Ovary (tissue), 9 donors: ENCODE measurements around the gene POU2F3. TPM values are rescaled to one million over a fixed set of nuclear protein-coding genes. Genes with fewer than 3 reads are reported as not detected.

Experiments
- DNase-seq, 5 donors: peaks; one replicate each; pipeline ENCODE4 v3.0.0-alpha.2; 2019 to 2020
- H3K27ac ChIP-seq, 2 donors: fragments of 200-600 bp; one replicate each; pipeline versions ENCODE4 v1.5.1 to v1.8.0; 2019 to 2022
- H3K27me3 ChIP-seq: fragments of 200-600 bp; one replicate; pipeline ENCODE4 v1.8.0; 2022
- H3K36me3 ChIP-seq: fragments of 200-600 bp; sonication (generic); one replicate; pipeline ENCODE4 v1.5.1; 2019
- H3K4me1 ChIP-seq: one replicate; pipeline ENCODE4 v1.8.1; 2013; ENCODE audit warnings: mild to moderate bottlenecking, moderate library complexity; ENCODE audit not compliant: insufficient read depth
- H3K4me3 ChIP-seq: fragments of 200-600 bp; sonication (generic); one replicate; pipeline ENCODE4 v1.5.1; 2017
- H3K9me3 ChIP-seq, 2 donors: fragments of 200-600 bp in 1 of 2; sonication (generic) in 1 of 2; one replicate each; pipeline versions ENCODE4 v1.5.1 to v1.8.1; 2013 to 2019; ENCODE audit warnings: mild to moderate bottlenecking in 1 of 2, moderate library complexity in 1 of 2
- EP300 ChIP-seq: sonication (generic); formaldehyde crosslinking; IDR thresholded peaks from one replicate; pipeline ENCODE4 v1.6.1; 2017; ENCODE audit warnings: antibody characterized with exemption
- POLR2A ChIP-seq: fragments of 450-650 bp; IDR thresholded peaks from one replicate; pipeline ENCODE4 v1.6.1; 2017; ENCODE audit warnings: antibody characterized with exemption, mild to moderate bottlenecking, moderate library complexity
- WGBS, 3 donors: extraction: QIAGEN DNeasy Blood & Tissue Kit in 1 of 3; methylation state at CpG; one replicate each; pipeline versions ENCODE4 v1.1.5 to v1.1.7; 2013 to 2017; 5-methylcytosine and 5-hydroxymethylcytosine counted together
- intact Hi-C, 4 donors: fragments of 100-400 bp; cut with DNase I; formaldehyde crosslinking; loops; one replicate each; pipeline versions ENCODE4 v1.11.0 to v1.15.1; 2022 to 2023
- polyA plus RNA-seq, 2 donors: library from polyadenylated mRNA; stranded (reverse); fragments of 200-250 nt in 1 of 2; fragments of 350-450 nt in 1 of 2; fragmentation: Illumina TruSeq in 1 of 2; extraction: RNeasy Lipid Tissue Mini Kit (QIAGEN cat#74804) in 1 of 2; gene quantifications; one replicate each; pipeline ENCODE4 v1.2.3, GENCODE V29; 2013 to 2014
- total RNA-seq, 7 donors: library from RNA; depleted of rRNA in 2 of 7; stranded (reverse); fragments of >200 nt in 2 of 7; fragmentation: NEBNext Ultra II Directional in 3 of 7; extraction: Animal tissue kit (Norgen Biotek cat#: 25700) in 3 of 7; gene quantifications; one replicate each; pipeline versions ENCODE4 v1.1.0 to v1.2.4, GENCODE V29; 2016 to 2023
- TF ChIP-seq, protein P1 (sequence below), 3 donors: fragments of 450-650 bp in 2 of 3; fragments of 200-600 bp in 1 of 3; IDR thresholded peaks; one replicate each; pipeline versions ENCODE4 v1.5.1 to v1.8.0; 2016 to 2022; ENCODE audit warnings: antibody characterized with exemption in 3 of 3, mild to moderate bottlenecking in 1 of 3
- donor health status: DM: no; HTN: no; CAD: no; lungs with moderate emphysema.
- donor health status: DM: no; HTN: no; CAD: no.
- donor health status: Bipolar disorder and iron deficiency.
- donor health status: DM: yes; HTN: yes; CAD: no.
- donor health status: DM: no; HTN: no; CAD: no.
- donor health status: DM: yes; HTN: yes; CAD: no.

Gene POU2F3
- total and polyA plus RNA-seq, 9 donors = 0.05 to 1.0 (median 0.22) TPM; not detected in 2

DNA sequence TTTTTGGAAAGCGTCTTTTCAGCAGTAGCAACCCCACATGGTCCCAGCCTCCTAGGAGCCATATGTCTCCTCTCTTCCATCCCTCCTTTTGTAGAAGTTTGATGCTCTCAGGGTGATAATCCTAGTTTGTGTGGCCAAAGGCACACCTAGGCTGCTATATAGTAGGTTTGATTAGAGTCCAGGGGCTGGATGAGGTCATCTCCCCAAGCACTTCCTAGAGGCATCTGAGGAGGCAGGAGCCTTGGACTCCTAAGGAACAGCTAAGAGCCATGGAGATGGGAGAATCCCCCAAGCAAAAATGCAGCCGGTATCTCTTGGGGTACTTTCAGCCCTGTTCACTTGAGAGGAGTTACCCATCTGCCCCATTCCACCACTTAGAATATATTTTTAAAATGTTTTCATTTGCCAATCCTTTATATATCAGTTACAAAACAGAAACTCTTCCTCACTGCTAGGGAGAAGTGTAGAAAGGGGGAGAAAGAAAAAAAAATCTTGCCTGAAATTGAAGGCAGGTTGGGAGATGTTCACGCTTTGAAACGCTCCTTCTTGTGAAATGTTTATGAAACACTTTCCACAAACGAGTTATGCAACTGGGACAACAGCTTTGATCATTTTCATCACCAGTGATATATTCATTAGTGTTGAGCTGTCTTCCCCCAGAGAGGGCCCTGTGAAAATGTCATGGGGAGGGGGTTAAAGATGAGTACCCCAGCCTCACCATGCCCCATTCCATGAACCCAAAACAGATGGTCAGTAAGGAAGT is 53.3 kb downstream of the POU2F3 start:
- WGBS, 3 donors = 43 to 55% (median 52%) methylated on average over 5 of the region's 5 CpGs
- TF ChIP-seq EP300 (no peak), POLR2A (no peak)
- TF ChIP-seq, protein P1, sequence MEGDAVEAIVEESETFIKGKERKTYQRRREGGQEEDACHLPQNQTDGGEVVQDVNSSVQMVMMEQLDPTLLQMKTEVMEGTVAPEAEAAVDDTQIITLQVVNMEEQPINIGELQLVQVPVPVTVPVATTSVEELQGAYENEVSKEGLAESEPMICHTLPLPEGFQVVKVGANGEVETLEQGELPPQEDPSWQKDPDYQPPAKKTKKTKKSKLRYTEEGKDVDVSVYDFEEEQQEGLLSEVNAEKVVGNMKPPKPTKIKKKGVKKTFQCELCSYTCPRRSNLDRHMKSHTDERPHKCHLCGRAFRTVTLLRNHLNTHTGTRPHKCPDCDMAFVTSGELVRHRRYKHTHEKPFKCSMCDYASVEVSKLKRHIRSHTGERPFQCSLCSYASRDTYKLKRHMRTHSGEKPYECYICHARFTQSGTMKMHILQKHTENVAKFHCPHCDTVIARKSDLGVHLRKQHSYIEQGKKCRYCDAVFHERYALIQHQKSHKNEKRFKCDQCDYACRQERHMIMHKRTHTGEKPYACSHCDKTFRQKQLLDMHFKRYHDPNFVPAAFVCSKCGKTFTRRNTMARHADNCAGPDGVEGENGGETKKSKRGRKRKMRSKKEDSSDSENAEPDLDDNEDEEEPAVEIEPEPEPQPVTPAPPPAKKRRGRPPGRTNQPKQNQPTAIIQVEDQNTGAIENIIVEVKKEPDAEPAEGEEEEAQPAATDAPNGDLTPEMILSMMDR (IDR thresholded peaks at IDR 0.05) = no peak
- Histone ChIP-seq H3K36me3 (no peaks in the 10 kb centered on the region), H3K9me3 (no peaks in the 10 kb centered on the region), H3K27me3 (no peaks in the 10 kb centered on the region), H3K4me1 (no peaks in the 10 kb centered on the region), H3K4me3 (no peak overlapping the region), H3K27ac (no peak overlapping the region)
- no peak for DNase-seq
- intact Hi-C loops = loop anchor here in 1 of 4 donors (10.0 kb wide), 1 partner anchor 48 kb away; the partner anchor contains the start of gene POU2F3

DNA sequence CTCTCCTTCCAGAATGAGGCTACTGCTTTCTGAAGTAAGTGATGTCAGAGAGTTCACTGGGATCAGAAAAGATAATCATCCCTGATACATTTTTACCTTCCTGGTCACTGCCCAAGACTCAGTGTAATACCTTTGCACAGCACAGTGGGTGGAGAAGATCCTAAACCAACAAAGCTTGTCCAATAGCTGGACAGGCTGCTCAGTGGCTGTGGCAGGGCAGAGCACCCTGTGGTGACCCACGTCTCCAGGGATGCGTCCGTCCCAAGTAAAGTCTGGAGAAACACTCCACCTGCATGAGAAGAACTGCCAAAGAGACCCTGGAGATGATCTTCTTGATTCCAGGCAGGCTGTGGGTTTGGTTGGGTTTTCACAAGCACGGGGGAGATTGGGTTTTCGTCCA is 54.2 kb downstream of the POU2F3 start:
- 67 to 82% (median 76%) methylated on average over 5 of the region's 5 CpGs for WGBS, 3 donors
- Histone ChIP-seq H3K4me3 (no peak overlapping the region), H3K9me3 (no peaks in the 10 kb centered on the region), H3K27ac (no peak overlapping the region), H3K4me1 (no peaks in the 10 kb centered on the region), H3K36me3 (no peaks in the 10 kb centered on the region), H3K27me3 (no peaks in the 10 kb centered on the region)
- TF ChIP-seq EP300 = no peak
- no peak for TF ChIP-seq POLR2A
- no peak for DNase-seq
- intact Hi-C loops = loop anchor here in 1 of 4 donors (2.0 to 10.0 kb wide), 2 partner anchors 49 to 119 kb away; partner anchors contain the start of gene POU2F3

DNA sequence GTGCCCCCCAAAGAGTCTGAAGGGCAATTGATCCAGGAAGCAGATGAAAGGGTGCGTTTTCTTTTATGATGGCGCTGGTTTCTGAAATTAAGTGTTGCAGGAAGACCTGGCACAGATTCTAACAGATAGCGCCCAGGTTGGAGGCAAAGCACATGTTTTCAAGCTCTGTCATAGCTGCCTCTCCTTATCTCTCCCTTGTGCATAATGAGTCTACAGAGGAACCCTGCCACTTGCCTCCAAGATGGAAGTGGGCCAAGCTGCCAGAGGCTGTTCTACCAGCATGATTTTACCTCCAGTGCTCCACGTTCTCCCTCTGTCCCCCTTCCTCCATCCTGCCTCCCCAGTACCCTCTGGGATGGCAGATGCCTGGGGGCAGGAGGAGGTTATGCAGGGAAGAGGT is 55.2 kb downstream of the POU2F3 start:
- H3K4me1 ChIP-seq = no peaks in the 10 kb centered on the region
- H3K4me3 ChIP-seq = no peak overlapping the region
- intact Hi-C loops = loop anchor here in 3 of 4 donors (2.0 to 10.0 kb wide), 4 partner anchors 50 to 120 kb away; partner anchors contain the start of gene POU2F3 (in 2 of the 3)
- no peak overlapping the region for H3K27ac ChIP-seq
- 59 to 64% (median 63%) methylated on average over 4 of the region's 4 CpGs for WGBS, 3 donors
- TF ChIP-seq EP300 (no peak), POLR2A (no peak)
- TF ChIP-seq, protein P1 (IDR thresholded peaks at IDR 0.05) = no peak
- H3K27me3 ChIP-seq = no peaks in the 10 kb centered on the region
- H3K36me3 ChIP-seq = no peaks in the 10 kb centered on the region
- H3K9me3 ChIP-seq = no peaks in the 10 kb centered on the region
- no peak for DNase-seq

DNA sequence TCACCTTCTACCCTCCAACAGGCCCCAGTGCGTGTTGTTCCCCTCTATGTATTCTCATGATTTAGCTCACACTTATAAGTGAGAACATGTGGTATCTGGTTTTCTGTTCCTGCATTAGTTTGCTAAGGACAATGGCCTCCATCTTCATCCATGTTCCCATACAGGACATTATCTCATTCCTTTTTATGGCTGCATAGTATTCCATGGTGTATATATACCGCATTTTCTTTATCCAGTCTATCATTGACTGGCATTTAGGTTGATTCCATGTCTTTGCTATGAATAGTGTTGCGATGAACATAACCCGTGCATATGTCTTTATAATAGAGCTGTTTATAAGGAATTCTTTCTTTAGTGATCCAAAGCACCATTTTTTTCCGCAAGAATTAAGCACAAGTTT is 56.6 kb downstream of the POU2F3 start:
- Histone ChIP-seq H3K9me3 (no peaks in the 10 kb centered on the region), H3K27ac (no peak overlapping the region), H3K4me1 (no peaks in the 10 kb centered on the region), H3K4me3 (no peak overlapping the region), H3K27me3 (no peaks in the 10 kb centered on the region), H3K36me3 (no peaks in the 10 kb centered on the region)
- no peak for DNase-seq
- 91 to 96% (median 91%) methylated on average over 5 of the region's 5 CpGs for WGBS, 3 donors
- TF ChIP-seq EP300 = no peak
- TF ChIP-seq POLR2A = no peak
- TF ChIP-seq, protein P1 (IDR thresholded peaks at IDR 0.05) = no peak
- intact Hi-C loops = loop anchor here in 3 of 4 donors (5.0 to 10.0 kb wide), 3 partner anchors 52 to 64 kb away; partner anchors contain the start of gene POU2F3 (in 2 of the 3)

DNA sequence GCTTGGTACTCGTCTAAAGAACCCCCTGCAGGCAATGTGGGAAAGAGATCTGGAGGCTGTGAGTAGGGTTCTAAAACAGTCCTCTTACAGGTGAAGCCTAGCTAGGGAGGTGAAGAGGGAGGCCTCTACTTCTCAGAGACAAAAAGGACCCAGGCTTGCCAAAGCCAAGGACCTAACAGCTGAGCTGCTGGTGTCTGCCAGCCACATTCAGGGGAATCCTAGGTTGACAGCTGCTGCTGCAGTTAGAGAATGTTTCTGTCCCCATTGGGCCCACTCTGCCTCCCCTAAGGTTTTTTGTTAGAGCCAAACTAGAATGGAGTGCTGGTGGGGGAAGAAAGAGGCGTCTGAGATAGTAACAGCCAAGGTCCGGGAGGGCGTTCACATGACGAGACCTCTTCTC is 58.5 kb downstream of the POU2F3 start:
- H3K4me3 ChIP-seq = no peak overlapping the region
- intact Hi-C loops = loop anchor here in 3 of 4 donors (5.0 to 10.0 kb wide), 3 partner anchors 54 to 66 kb away; partner anchors contain the start of gene POU2F3 (in 2 of the 3)
- no peaks in the 10 kb centered on the region for H3K9me3 ChIP-seq
- no peaks in the 10 kb centered on the region for H3K4me1 ChIP-seq
- H3K27ac ChIP-seq = no peak overlapping the region
- no peaks in the 10 kb centered on the region for H3K27me3 ChIP-seq
- H3K36me3 ChIP-seq = no peaks in the 10 kb centered on the region
- 90 to 94% (median 92%) methylated on average over 5 of the region's 5 CpGs for WGBS, 3 donors
- TF ChIP-seq POLR2A (no peak), EP300 (no peak)
- TF ChIP-seq, protein P1 (IDR thresholded peaks at IDR 0.05) = no peak
- DNase-seq = no peak
